ENCODE data around the gene FAM161A. TPM values are rescaled to one million over a fixed set of nuclear protein-coding genes. Genes with fewer than 3 reads are reported as not detected.
"Not testable (repeated sequence)": the region's sequence is repeated elsewhere in the genome, so short reads cannot be mapped to it uniquely, and the experiment has no call there.

Gene FAM161A
- total RNA-seq, 5 donors from 2014 or later (not counting 1 experiment from before 2014, with no cell fraction given), result 1.8 to 4.3 (median 4.0) TPM

DNA sequence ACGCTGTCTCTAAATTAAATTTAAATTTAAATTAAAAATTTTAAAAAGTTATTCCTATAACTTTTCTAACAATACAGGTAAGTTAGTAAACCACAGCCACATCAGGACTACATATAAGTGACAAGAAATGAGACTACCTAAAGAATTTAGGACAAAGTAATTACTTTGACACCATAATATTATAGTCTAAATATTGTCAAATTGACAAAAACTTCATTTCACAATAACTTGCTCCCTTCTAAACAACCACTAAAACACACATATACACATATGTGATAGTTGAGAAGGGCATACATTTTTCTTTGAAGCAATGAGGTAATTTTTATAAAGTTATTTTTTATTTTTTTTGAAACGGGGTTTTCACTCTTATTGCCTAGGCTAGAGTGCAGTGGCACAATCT, 31.6 kb downstream of the FAM161A start:
- H3K27ac ChIP-seq (ENCODE audit: low read length), result no peak overlapping the region
- Mint-ChIP-seq H3K36me3 (peaks cover 3% of the 10 kb centered on the region), H3K4me1 (no peaks in the 10 kb centered on the region), H3K27me3 (no peaks in the 10 kb centered on the region), H3K4me3 (no peak overlapping the region), H3K27ac (no peak overlapping the region), H3K9me3 (no peaks in the 10 kb centered on the region)
- no peaks in the 10 kb centered on the region for H3K36me3 ChIP-seq (ENCODE audit: control insufficient read depth in 2 of 2, extremely low read depth in 1 of 2, insufficient read depth in 1 of 2, low read length in 1 of 2)
- ChIA-PET POLR2A (no interaction called here), CTCF (no interaction called here)
- no peaks in the 10 kb centered on the region for H3K4me1 ChIP-seq (ENCODE audit: control insufficient read depth in 1 of 2, extremely low read depth in 1 of 2, insufficient read depth in 2 of 2, low read length in 2 of 2)
- DNase-seq, result no peak
- H3K4me3 ChIP-seq (ENCODE audit: control insufficient read depth in 1 of 2, extremely low read depth in 1 of 2, low read length in 1 of 2), result no peak overlapping the region
- no peaks in the 10 kb centered on the region for H3K27me3 ChIP-seq (replicated peaks in 1 of 2; ENCODE audit: control insufficient read depth in 2 of 2, extremely low read depth in 1 of 2, insufficient read depth in 2 of 2, low read length in 1 of 2)
- ATAC-seq (replicated peaks in 1 of 4), result no peak
- no peaks in the 10 kb centered on the region for H3K9me3 ChIP-seq
- WGBS (ENCODE audit: insufficient coverage), result no CpG with 5 or more reads among the region's 2 CpGs

DNA sequence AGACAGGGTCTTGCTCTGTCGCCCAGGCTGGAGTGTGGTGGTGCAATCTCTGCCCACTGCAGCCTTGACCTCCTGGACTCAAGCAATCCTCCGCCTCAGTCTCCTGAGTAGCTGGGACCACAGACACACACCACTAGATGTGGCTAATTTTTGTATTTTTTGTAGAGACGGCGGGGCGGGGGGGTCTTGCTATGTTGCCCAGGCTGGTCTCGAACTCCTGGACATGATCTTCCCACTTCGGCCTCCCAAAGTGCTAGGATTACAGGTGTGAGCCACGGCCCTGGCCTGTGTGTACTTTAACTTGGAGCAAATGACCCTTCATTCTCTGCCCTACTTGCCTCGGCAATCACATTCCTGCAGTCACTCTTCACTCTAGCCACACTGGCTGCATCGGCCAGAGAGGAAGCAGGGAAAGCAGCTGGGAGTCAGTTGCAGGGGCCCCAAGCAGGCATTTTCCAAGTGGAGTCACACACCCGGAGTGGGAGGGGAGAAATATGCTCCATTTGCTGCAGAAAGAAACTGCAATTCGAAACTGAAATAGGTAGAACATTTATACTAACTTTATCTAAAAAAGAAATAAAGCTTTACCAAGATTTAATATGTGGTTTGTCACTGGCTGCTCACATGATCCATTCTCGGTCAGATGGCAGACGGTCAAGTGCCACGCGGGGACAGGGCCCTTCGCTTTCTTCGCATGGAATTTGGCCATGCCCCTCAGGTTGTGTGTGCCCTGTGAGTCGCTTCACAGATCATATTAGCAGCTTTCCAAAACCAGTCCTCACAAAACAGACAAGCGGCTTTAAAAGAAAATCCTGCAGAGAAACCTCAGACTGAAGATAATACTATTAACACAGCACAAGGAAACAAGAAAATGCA, 37.1 kb downstream of the FAM161A start:
- whole genome bisulfite sequencing (ENCODE audit: insufficient coverage), result 86% methylated on average over 12 of the region's 20 CpGs
- DNase-seq (no peak), ATAC-seq (replicated peaks in 1 of 4) (no peak)
- no peaks in the 10 kb centered on the region for H3K9me3 Mint-ChIP-seq
- Histone ChIP-seq H3K36me3 (ENCODE audit: control insufficient read depth in 2 of 2, extremely low read depth in 1 of 2, insufficient read depth in 1 of 2, low read length in 1 of 2) (no peaks in the 10 kb centered on the region), H3K27me3 (replicated peaks in 1 of 2; ENCODE audit: control insufficient read depth in 2 of 2, extremely low read depth in 1 of 2, insufficient read depth in 2 of 2, low read length in 1 of 2) (peaks cover 0 to 2% of the 10 kb centered on the region in 2 experiments), H3K4me1 (ENCODE audit: control insufficient read depth in 1 of 2, extremely low read depth in 1 of 2, insufficient read depth in 2 of 2, low read length in 2 of 2) (no peaks in the 10 kb centered on the region), H3K9me3 (no peaks in the 10 kb centered on the region), H3K4me3 (ENCODE audit: control insufficient read depth in 1 of 2, extremely low read depth in 1 of 2, low read length in 1 of 2) (no peak overlapping the region), H3K27ac (ENCODE audit: low read length) (no peak overlapping the region)
- no peaks in the 10 kb centered on the region for H3K36me3 Mint-ChIP-seq
- POLR2A ChIA-PET, result no interaction called here
- no peaks in the 10 kb centered on the region for H3K4me1 Mint-ChIP-seq
- CTCF ChIA-PET, result no interaction called here
- no peak overlapping the region for H3K4me3 Mint-ChIP-seq
- peaks cover 10% of the 10 kb centered on the region in 2 donors for H3K27me3 Mint-ChIP-seq
- no peak overlapping the region for H3K27ac Mint-ChIP-seq

DNA sequence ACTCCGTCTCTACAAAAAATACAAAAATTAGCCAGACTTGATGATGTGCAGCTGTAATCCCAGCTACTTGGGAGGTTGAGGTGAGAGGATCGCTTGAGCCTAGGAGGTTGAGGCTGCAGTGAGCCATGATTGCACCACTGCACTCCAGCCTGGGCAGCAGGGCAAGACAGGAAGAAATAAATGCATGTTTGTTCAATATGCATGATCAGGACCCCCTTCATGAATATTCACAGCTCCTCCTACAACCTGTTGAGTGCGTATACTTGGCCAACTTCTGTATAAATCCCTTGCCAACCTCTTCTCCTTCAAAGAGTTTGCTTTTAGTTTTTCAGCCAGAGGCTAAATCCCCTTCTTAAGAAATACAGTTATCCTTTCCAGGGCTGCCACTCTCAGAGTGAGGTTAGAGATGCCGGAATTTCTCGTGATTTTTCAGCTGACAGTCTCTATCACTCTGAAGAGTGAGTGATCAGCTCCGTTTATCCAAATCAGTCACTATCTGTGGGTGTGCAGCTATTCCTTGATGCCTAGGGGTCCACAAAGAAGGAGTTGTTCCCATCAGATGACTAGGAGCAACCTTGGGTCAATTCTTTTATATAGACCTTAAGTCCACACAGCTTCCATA, 39.2 kb downstream of the FAM161A start:
- ATAC-seq (replicated peaks in 1 of 4), result no peak
- POLR2A ChIA-PET, result no interaction called here
- Histone ChIP-seq H3K4me1 (ENCODE audit: control insufficient read depth in 1 of 2, extremely low read depth in 1 of 2, insufficient read depth in 2 of 2, low read length in 2 of 2) (no peaks in the 10 kb centered on the region), H3K9me3 (no peaks in the 10 kb centered on the region), H3K36me3 (ENCODE audit: control insufficient read depth in 2 of 2, extremely low read depth in 1 of 2, insufficient read depth in 1 of 2, low read length in 1 of 2) (no peaks in the 10 kb centered on the region), H3K4me3 (ENCODE audit: control insufficient read depth in 1 of 2, extremely low read depth in 1 of 2, low read length in 1 of 2) (no peak overlapping the region), H3K27me3 (replicated peaks in 1 of 2; ENCODE audit: control insufficient read depth in 2 of 2, extremely low read depth in 1 of 2, insufficient read depth in 2 of 2, low read length in 1 of 2) (peaks cover 0 to 2% of the 10 kb centered on the region in 2 experiments), H3K27ac (ENCODE audit: low read length) (no peak overlapping the region)
- no peaks in the 10 kb centered on the region for H3K4me1 Mint-ChIP-seq
- peaks cover 10% of the 10 kb centered on the region in 2 donors for H3K27me3 Mint-ChIP-seq
- no peak for DNase-seq
- H3K4me3 Mint-ChIP-seq, result no peak overlapping the region
- H3K27ac Mint-ChIP-seq, result no peak overlapping the region
- CTCF ChIA-PET, result no interaction called here
- no peaks in the 10 kb centered on the region for H3K9me3 Mint-ChIP-seq
- no peaks in the 10 kb centered on the region for H3K36me3 Mint-ChIP-seq
- 93% methylated on average over 2 of the region's 6 CpGs for WGBS (ENCODE audit: insufficient coverage)

DNA sequence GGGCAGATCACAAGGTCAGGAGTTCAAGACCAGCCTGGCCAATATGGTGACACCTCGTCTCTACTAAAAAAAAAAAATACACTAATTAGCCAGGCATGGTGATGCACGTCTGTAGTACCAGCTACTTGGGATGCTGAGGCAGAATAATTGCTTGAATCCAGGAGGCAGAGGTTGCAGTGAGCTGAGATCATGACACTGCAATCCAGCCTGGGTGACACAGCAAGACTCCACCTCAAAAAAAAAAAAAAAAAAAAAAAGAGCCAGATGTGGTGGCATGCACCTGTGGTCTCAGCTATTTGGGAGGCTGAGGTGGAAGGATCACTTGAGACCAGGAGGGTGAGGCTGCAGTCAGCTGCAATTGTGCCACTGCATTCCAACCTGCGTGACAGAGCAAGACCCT, 40.5 kb downstream of the FAM161A start:
- POLR2A ChIA-PET, result interaction anchor here in 1 of 2 donors (0.6 kb wide), 1 partner anchor 23 kb away, joined by 3 read pairs; no protein-coding TSS in a partner anchor
- peaks cover 10 to 15% of the 10 kb centered on the region in 2 donors for H3K27me3 Mint-ChIP-seq
- H3K9me3 Mint-ChIP-seq; H3K9me3 ChIP-seq; H3K4me3 Mint-ChIP-seq; H3K4me1 Mint-ChIP-seq; H3K27ac ChIP-seq (ENCODE audit: low read length); H3K4me1 ChIP-seq (ENCODE audit: control insufficient read depth in 1 of 2, extremely low read depth in 1 of 2, insufficient read depth in 2 of 2, low read length in 2 of 2); ATAC-seq (replicated peaks in 1 of 4); H3K27me3 ChIP-seq (replicated peaks in 1 of 2; ENCODE audit: control insufficient read depth in 2 of 2, extremely low read depth in 1 of 2, insufficient read depth in 2 of 2, low read length in 1 of 2); H3K36me3 ChIP-seq (ENCODE audit: control insufficient read depth in 2 of 2, extremely low read depth in 1 of 2, insufficient read depth in 1 of 2, low read length in 1 of 2); DNase-seq; H3K27ac Mint-ChIP-seq; H3K4me3 ChIP-seq (ENCODE audit: control insufficient read depth in 1 of 2, extremely low read depth in 1 of 2, low read length in 1 of 2); CTCF ChIA-PET; H3K36me3 Mint-ChIP-seq: not testable (repeated sequence)
- WGBS (ENCODE audit: insufficient coverage), result 80% methylated on average over 1 of the region's 3 CpGs

DNA sequence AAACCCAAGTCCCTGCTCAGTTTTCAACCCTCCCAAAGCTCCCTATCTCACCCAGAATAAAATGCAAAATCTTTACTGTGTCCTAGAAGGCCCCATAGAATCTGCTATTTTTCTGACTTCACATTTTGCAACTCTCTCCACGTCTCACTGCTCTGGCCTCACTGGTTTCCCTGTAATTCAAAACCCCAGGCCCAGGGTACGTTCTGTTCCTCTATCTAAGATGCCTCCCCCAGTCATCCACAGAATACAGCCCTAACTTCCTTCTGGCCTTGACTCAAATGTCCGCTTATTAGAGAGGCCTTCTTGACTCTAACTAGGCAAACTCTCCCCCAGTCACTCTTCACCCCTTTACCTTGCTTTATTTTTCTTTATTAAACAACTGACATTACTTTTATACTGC, 42.0 kb downstream of the FAM161A start:
- 72% methylated on average over 3 of the region's 3 CpGs for WGBS (ENCODE audit: insufficient coverage)
- no peak overlapping the region for H3K27ac Mint-ChIP-seq
- CTCF ChIA-PET, result no interaction called here

DNA sequence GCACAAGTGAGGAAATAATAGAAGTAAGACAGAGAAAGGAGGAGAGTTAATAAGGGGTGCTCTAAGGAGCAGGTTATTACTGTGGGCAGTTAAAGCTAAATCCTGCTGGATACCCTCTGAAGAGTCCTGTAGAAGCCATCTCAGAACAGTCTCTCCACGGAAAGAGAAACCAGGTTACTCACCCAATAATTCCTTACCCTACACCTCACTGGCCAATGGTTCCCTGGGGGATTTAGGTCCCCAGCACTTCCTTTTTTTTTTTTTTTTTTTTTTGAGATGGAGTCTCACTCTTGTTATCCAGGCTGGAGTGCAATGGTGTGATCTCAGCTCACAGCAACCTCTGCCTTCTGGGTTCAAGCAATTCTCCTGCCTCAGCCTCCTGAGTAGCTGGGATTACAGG, 43.7 kb downstream of the FAM161A start:
- ATAC-seq (replicated peaks in 1 of 4); H3K27me3 Mint-ChIP-seq; DNase-seq; CTCF ChIA-PET; H3K4me1 Mint-ChIP-seq; H3K9me3 ChIP-seq; H3K27ac Mint-ChIP-seq; POLR2A ChIA-PET; H3K9me3 Mint-ChIP-seq; H3K27me3 ChIP-seq (replicated peaks in 1 of 2; ENCODE audit: control insufficient read depth in 2 of 2, extremely low read depth in 1 of 2, insufficient read depth in 2 of 2, low read length in 1 of 2); H3K36me3 ChIP-seq (ENCODE audit: control insufficient read depth in 2 of 2, extremely low read depth in 1 of 2, insufficient read depth in 1 of 2, low read length in 1 of 2); H3K4me1 ChIP-seq (ENCODE audit: control insufficient read depth in 1 of 2, extremely low read depth in 1 of 2, insufficient read depth in 2 of 2, low read length in 2 of 2); H3K36me3 Mint-ChIP-seq; H3K4me3 ChIP-seq (ENCODE audit: control insufficient read depth in 1 of 2, extremely low read depth in 1 of 2, low read length in 1 of 2); H3K27ac ChIP-seq (ENCODE audit: low read length); H3K4me3 Mint-ChIP-seq: not testable (repeated sequence)
- no CpG with 5 or more reads among the region's 1 CpG for WGBS (ENCODE audit: insufficient coverage)

More for the DNA sequence above, 42.0 kb downstream of the FAM161A start:
- Histone ChIP-seq H3K27me3 (replicated peaks in 1 of 2; ENCODE audit: control insufficient read depth in 2 of 2, extremely low read depth in 1 of 2, insufficient read depth in 2 of 2, low read length in 1 of 2) (peaks cover 0 to 4% of the 10 kb centered on the region in 2 experiments), H3K27ac (ENCODE audit: low read length) (no peak overlapping the region), H3K9me3 (no peaks in the 10 kb centered on the region), H3K4me3 (ENCODE audit: control insufficient read depth in 1 of 2, extremely low read depth in 1 of 2, low read length in 1 of 2) (no peak overlapping the region), H3K36me3 (ENCODE audit: control insufficient read depth in 2 of 2, extremely low read depth in 1 of 2, insufficient read depth in 1 of 2, low read length in 1 of 2) (no peaks in the 10 kb centered on the region), H3K4me1 (ENCODE audit: control insufficient read depth in 1 of 2, extremely low read depth in 1 of 2, insufficient read depth in 2 of 2, low read length in 2 of 2) (no peaks in the 10 kb centered on the region)
- Mint-ChIP-seq H3K9me3 (no peaks in the 10 kb centered on the region), H3K36me3 (no peaks in the 10 kb centered on the region), H3K4me1 (peaks cover 0 to 2% (median 0%) of the 10 kb centered on the region in 3 donors), H3K27me3 (peaks cover 8 to 18% of the 10 kb centered on the region in 2 donors), H3K4me3 (no peak overlapping the region)
- DNase-seq (no peak), ATAC-seq (replicated peaks in 1 of 4) (no peak)
- POLR2A ChIA-PET, result no interaction called here
